HCT116 (cell line): ENCODE measurements around the gene MSI2. TPM values are rescaled to one million over a fixed set of nuclear protein-coding genes. Genes with fewer than 3 reads are reported as not detected.

Experiments used
- ATAC-seq: fragments of 200-7000 bp; cut with Tn5 transposase; 2 replicates; pipeline ENCODE4 v1.9.1; 2020; ENCODE audit warnings: mild to moderate bottlenecking, moderate library complexity
- BruUV-seq: library from RNA; stranded (reverse); fragments of 400-500 nt; replicated peaks from 2 replicates; lab custom pipeline; 2021; lab: Mats Ljungman, UMichigan
- CTCF ChIA-PET: fragments of 300-600 bp; sonication (Branson Sonifier 250); formaldehyde crosslinking; loops from one replicate; lab custom pipeline; 2021; ENCODE audit warnings: antibody characterized with exemption; lab: Charles Lee
- POLR2A ChIA-PET: fragments of 300-600, 350-600 bp; sonication (Branson Sonifier 250); formaldehyde crosslinking; loops from one replicate; lab custom pipeline; 2021; ENCODE audit warnings: antibody characterized with exemption; lab: Charles Lee
- RAD21 ChIA-PET, 2 experiments: fragments of 300-600 bp; sonication (Branson Sonifier 250); formaldehyde crosslinking; loops; one replicate each; lab custom pipeline; 2023; ENCODE audit warnings: low total read pairs in 2 of 2; ENCODE audit not compliant: uncharacterized antibody in 2 of 2, unreplicated experiment in 2 of 2, low non-redundant PET in 1 of 2; lab: Charles Lee
- DNase-seq: peaks from one replicate; pipeline ENCODE4 v3.0.0-alpha.2; 2010; ENCODE audit warnings: low read depth, low spot score
- H2AFZ ChIP-seq: fragments of 200-600 bp; shearing (Covaris generic), sonication (generic); 2 replicates; pipeline ENCODE4 v1.6.1; 2017; ENCODE audit warnings: low read depth, mixed run types, mixed read lengths, antibody characterized with exemption, low read length; ENCODE audit not compliant: poor library complexity, severe bottlenecking
- H3K27ac ChIP-seq: 2 replicates; pipeline ENCODE4 v1.5.1; 2012; ENCODE audit warnings: low read depth, low read length
- H3K27me3 ChIP-seq: fragments of 200-600 bp; sonication (generic); 2 replicates; pipeline ENCODE4 v1.6.1; 2016; ENCODE audit warnings: mixed run types, low read length, mixed read lengths; ENCODE audit not compliant: insufficient read depth
- H3K36me3 ChIP-seq, 2 experiments: fragments of 200-500 bp in 1 of 2; fragments of 200-600 bp in 1 of 2; sonication (Bioruptor generic) in 1 of 2; sonication (generic) in 1 of 2; 2 replicates each; pipeline versions ENCODE4 v1.5.1 to v1.6.1; 2014 to 2016; ENCODE audit warnings: low read length in 2 of 2, inconsistent platforms in 1 of 2, mixed read lengths in 1 of 2, mixed run types in 1 of 2; ENCODE audit not compliant: insufficient read depth in 2 of 2, control insufficient read depth in 1 of 2
- H3K4me1 ChIP-seq, 2 experiments: fragments of 200-600 bp in 1 of 2; sonication (generic) in 1 of 2; 2 replicates each; pipeline versions ENCODE4 v1.5.1 to v1.6.1; 2012 to 2017; ENCODE audit warnings: low read length in 2 of 2, inconsistent platforms in 1 of 2, mild to moderate bottlenecking in 1 of 2, mixed read lengths in 1 of 2, mixed run types in 1 of 2, moderate library complexity in 1 of 2; ENCODE audit not compliant: insufficient read depth in 2 of 2, control insufficient read depth in 1 of 2
- H3K4me2 ChIP-seq: fragments of 200-600 bp; sonication (generic); 2 replicates; pipeline ENCODE4 v1.6.1; 2017; ENCODE audit warnings: mixed run types, low read length, mixed read lengths
- H3K4me3 ChIP-seq, 2 experiments: fragments of 200-600 bp in 1 of 2; sonication (generic) in 1 of 2; replicated peaks in 1 of 2; 2 replicates each; pipeline ENCODE4 v1.5.1; 2011 to 2016; ENCODE audit warnings: low read length in 2 of 2, control low read depth in 1 of 2, low read depth in 1 of 2, mild to moderate bottlenecking in 1 of 2, mixed read lengths in 1 of 2, mixed run types in 1 of 2
- H3K79me2 ChIP-seq: fragments of 200-600 bp; sonication (generic); 2 replicates; pipeline ENCODE4 v1.6.1; 2017; ENCODE audit warnings: mild to moderate bottlenecking, mixed run types, low read length, moderate library complexity, mixed read lengths; ENCODE audit not compliant: insufficient read depth
- H3K9ac ChIP-seq: fragments of 200-600 bp; sonication (generic); 2 replicates; pipeline ENCODE4 v1.6.1; 2016; ENCODE audit warnings: low read length, mixed read lengths
- H3K9me2 ChIP-seq: fragments of 200-600 bp; sonication (generic), shearing (Covaris generic); 2 replicates; pipeline ENCODE4 v1.6.1; 2017; ENCODE audit warnings: mixed run types, mild to moderate bottlenecking, moderate library complexity; ENCODE audit not compliant: insufficient read depth
- H3K9me3 ChIP-seq, 2 experiments: fragments of 200-500 bp in 1 of 2; fragments of 200-600 bp in 1 of 2; sonication (Bioruptor generic) in 1 of 2; sonication (generic) in 1 of 2; 2 replicates each; pipeline ENCODE4 v1.6.1; 2014 to 2017; ENCODE audit warnings: low read length in 2 of 2, mixed read lengths in 2 of 2, inconsistent platforms in 1 of 2, low read depth in 1 of 2, mild to moderate bottlenecking in 1 of 2, mixed run types in 1 of 2, moderate library complexity in 1 of 2; ENCODE audit not compliant: control insufficient read depth in 1 of 2, insufficient read depth in 1 of 2
- H4K20me1 ChIP-seq: fragments of 200-600 bp; sonication (generic), shearing (Covaris generic); 2 replicates; pipeline ENCODE4 v1.6.1; 2017; ENCODE audit warnings: mixed run types, mild to moderate bottlenecking, moderate library complexity; ENCODE audit not compliant: insufficient read depth
- EGR1 ChIP-seq: IDR thresholded peaks from 2 replicates; pipeline ENCODE4 v1.6.1; 2012; ENCODE audit warnings: low read depth
- ELF1 ChIP-seq: IDR thresholded peaks from 2 replicates; pipeline ENCODE4 v1.6.1; 2012; ENCODE audit warnings: low read depth, borderline replicate concordance
- EZH2 ChIP-seq: fragments of 200-600 bp; sonication (generic); IDR thresholded peaks from 2 replicates; pipeline ENCODE4 v1.6.1; 2017; ENCODE audit warnings: antibody characterized with exemption, mixed run types
- POLR2A ChIP-seq: IDR thresholded peaks from 2 replicates; pipeline ENCODE4 v1.7.0; 2011; ENCODE audit warnings: borderline replicate concordance; ENCODE audit not compliant: insufficient read depth, insufficient read length; ENCODE audit errors: extremely low read depth
- POLR2AphosphoS5 ChIP-seq: IDR thresholded peaks from 2 replicates; pipeline ENCODE4 v1.6.1; 2011; ENCODE audit warnings: mild to moderate bottlenecking, low read depth, low read length, moderate library complexity
- SIN3A ChIP-seq: IDR thresholded peaks from 2 replicates; pipeline ENCODE4 v1.6.1; 2012; ENCODE audit warnings: low read depth
- SP1 ChIP-seq: IDR thresholded peaks from 2 replicates; pipeline ENCODE4 v1.6.1; 2012; ENCODE audit warnings: low read depth
- YY1 ChIP-seq: IDR thresholded peaks from 2 replicates; pipeline ENCODE4 v1.6.1; 2011; ENCODE audit warnings: low read length, low read depth, moderate library complexity, mild to moderate bottlenecking; ENCODE audit not compliant: insufficient replicate concordance; ENCODE audit errors: extremely low read depth
- intact Hi-C: fragments of 100-400 bp; cut with micrococcal nuclease; formaldehyde crosslinking; loops from 2 replicates; pipeline ENCODE4 v1.10.0; 2022
- total RNA-seq: library from RNA; stranded (reverse); gene quantifications from one replicate; pipeline ENCODE4 v1.2.1, GENCODE V29; 2021; ENCODE audit not compliant: unreplicated experiment
- TF ChIP-seq, protein P1 (sequence below), 3 experiments: fragments of 200-600 bp in 1 of 3; sonication (generic) in 1 of 3; IDR thresholded peaks in 2 of 3; conservative IDR thresholded peaks in 1 of 3; 2 replicates each; pipeline ENCODE4 v1.5.1; 2012 to 2017; ENCODE audit warnings: low read depth in 2 of 3, low read length in 2 of 3, antibody characterized with exemption in 1 of 3, borderline replicate concordance in 1 of 3, control low read depth in 1 of 3, mild to moderate bottlenecking in 1 of 3, mixed read lengths in 1 of 3, mixed run types in 1 of 3, moderate library complexity in 1 of 3; ENCODE audit not compliant: insufficient read depth in 1 of 3
- TF ChIP-seq, protein P2 (sequence below): IDR thresholded peaks from 2 replicates; pipeline ENCODE4 v1.6.1; 2012
- TF ChIP-seq, protein P3 (sequence below): IDR thresholded peaks from 2 replicates; pipeline ENCODE4 v1.6.1; 2012; ENCODE audit warnings: low read depth

MSI2 gene
- total RNA-seq, 1 experiment from 2014 or later = 137 TPM

DNA sequence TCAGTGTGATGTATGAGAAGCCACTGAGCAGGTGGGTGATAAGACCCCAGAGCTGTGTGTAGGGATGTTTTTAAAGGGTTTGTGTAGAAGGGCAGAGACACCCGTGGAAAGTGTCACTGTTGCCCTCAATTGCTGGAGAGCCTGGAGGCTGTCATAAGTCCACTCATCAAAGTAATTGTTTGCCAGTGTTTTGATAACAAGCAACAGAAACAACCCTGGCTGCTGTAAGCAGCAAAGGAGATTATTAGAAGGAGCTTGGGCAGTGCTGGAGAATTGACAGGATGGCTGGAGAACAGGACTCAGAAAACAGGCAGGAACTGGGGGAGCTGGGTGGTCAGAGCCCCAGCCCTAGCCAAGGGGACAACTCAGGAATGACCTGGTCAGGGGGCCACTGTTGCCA is 369.2 kb downstream of the MSI2 start:
- ChIA-PET RAD21 (no interaction called here), POLR2A (no interaction called here), CTCF (interaction anchor here (1.8 kb wide), 1 partner anchor 46 kb away, joined by 4 read pairs; no protein-coding TSS in a partner anchor)
- DNase-seq (no peak), ATAC-seq (no peak)
- Histone ChIP-seq H3K27ac (no peak overlapping the region), H3K9me2 (no peaks in the 10 kb centered on the region), H3K9ac (no peak overlapping the region), H3K27me3 (no peaks in the 10 kb centered on the region), H3K36me3 (0 out of 4 replicates have a peak, but pooled peaks cover 0 to 2% of the 10 kb centered on the region in 2 experiments), H3K79me2 (no peaks in the 10 kb centered on the region), H3K4me1 (peaks cover 2 to 7% of the 10 kb centered on the region in 2 experiments; a peak in 1 of 4 replicates), H3K4me3 (no peak overlapping the region), H2AFZ (no peak overlapping the region), H3K9me3 (no peaks in the 10 kb centered on the region), H3K4me2 (no peak overlapping the region), H4K20me1 (no peaks in the 10 kb centered on the region)
- no TSS peak for BruUV-seq
- TF ChIP-seq ELF1 (no peak), SP1 (no peak), EGR1 (no peak), EZH2 (no peak), SIN3A (no peak), YY1 (no peak), POLR2A (no peak), POLR2AphosphoS5 (no peak)
- TF ChIP-seq, protein P1, sequence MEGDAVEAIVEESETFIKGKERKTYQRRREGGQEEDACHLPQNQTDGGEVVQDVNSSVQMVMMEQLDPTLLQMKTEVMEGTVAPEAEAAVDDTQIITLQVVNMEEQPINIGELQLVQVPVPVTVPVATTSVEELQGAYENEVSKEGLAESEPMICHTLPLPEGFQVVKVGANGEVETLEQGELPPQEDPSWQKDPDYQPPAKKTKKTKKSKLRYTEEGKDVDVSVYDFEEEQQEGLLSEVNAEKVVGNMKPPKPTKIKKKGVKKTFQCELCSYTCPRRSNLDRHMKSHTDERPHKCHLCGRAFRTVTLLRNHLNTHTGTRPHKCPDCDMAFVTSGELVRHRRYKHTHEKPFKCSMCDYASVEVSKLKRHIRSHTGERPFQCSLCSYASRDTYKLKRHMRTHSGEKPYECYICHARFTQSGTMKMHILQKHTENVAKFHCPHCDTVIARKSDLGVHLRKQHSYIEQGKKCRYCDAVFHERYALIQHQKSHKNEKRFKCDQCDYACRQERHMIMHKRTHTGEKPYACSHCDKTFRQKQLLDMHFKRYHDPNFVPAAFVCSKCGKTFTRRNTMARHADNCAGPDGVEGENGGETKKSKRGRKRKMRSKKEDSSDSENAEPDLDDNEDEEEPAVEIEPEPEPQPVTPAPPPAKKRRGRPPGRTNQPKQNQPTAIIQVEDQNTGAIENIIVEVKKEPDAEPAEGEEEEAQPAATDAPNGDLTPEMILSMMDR (IDR thresholded peaks at IDR 0.05 in 2 of 3, conservative IDR thresholded peaks at IDR 0.05 in 1 of 3; ENCODE audit: borderline replicate concordance in 1 of 3, insufficient read depth in 1 of 3, low read depth in 2 of 3, low read length in 2 of 3) = no peak
- TF ChIP-seq, protein P2, sequence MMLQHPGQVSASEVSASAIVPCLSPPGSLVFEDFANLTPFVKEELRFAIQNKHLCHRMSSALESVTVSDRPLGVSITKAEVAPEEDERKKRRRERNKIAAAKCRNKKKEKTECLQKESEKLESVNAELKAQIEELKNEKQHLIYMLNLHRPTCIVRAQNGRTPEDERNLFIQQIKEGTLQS = no peak
- TF ChIP-seq, protein P3, sequence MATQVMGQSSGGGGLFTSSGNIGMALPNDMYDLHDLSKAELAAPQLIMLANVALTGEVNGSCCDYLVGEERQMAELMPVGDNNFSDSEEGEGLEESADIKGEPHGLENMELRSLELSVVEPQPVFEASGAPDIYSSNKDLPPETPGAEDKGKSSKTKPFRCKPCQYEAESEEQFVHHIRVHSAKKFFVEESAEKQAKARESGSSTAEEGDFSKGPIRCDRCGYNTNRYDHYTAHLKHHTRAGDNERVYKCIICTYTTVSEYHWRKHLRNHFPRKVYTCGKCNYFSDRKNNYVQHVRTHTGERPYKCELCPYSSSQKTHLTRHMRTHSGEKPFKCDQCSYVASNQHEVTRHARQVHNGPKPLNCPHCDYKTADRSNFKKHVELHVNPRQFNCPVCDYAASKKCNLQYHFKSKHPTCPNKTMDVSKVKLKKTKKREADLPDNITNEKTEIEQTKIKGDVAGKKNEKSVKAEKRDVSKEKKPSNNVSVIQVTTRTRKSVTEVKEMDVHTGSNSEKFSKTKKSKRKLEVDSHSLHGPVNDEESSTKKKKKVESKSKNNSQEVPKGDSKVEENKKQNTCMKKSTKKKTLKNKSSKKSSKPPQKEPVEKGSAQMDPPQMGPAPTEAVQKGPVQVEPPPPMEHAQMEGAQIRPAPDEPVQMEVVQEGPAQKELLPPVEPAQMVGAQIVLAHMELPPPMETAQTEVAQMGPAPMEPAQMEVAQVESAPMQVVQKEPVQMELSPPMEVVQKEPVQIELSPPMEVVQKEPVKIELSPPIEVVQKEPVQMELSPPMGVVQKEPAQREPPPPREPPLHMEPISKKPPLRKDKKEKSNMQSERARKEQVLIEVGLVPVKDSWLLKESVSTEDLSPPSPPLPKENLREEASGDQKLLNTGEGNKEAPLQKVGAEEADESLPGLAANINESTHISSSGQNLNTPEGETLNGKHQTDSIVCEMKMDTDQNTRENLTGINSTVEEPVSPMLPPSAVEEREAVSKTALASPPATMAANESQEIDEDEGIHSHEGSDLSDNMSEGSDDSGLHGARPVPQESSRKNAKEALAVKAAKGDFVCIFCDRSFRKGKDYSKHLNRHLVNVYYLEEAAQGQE = no peak
- intact Hi-C loops = no loop called here
